Measurements from ENCODE around the gene GPR42.

DNA sequence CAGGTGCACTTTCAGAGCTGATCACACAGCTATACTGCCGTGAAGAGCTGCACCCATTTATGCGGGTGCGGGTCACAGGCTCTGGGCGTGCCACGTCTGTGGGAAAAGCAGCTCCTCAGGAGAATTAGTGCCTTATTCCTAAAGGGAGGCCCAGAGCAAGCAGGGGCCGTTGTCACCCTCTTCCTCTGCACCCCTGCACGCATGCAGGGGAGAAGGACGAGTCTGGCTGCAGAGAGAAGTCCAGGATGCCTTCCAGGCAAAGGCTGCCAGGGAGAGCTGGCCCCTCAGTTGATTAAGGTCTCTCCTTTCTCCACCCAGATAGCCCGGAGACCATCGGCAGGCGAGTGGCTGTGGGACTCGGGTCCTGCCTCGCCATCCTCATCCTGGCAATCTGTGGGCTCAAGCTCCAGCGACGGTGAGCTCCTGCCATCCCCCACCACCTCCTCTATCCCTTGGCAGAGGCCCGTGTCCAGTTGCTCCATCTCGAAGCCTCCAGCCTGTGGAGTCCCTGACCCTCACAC lies 26.3 kb upstream of the GPR42 start:
- TF ChIP-seq POLR2A (IDR thresholded peaks at IDR 0.05), result no peak
- TF ChIP-seq, protein P1, sequence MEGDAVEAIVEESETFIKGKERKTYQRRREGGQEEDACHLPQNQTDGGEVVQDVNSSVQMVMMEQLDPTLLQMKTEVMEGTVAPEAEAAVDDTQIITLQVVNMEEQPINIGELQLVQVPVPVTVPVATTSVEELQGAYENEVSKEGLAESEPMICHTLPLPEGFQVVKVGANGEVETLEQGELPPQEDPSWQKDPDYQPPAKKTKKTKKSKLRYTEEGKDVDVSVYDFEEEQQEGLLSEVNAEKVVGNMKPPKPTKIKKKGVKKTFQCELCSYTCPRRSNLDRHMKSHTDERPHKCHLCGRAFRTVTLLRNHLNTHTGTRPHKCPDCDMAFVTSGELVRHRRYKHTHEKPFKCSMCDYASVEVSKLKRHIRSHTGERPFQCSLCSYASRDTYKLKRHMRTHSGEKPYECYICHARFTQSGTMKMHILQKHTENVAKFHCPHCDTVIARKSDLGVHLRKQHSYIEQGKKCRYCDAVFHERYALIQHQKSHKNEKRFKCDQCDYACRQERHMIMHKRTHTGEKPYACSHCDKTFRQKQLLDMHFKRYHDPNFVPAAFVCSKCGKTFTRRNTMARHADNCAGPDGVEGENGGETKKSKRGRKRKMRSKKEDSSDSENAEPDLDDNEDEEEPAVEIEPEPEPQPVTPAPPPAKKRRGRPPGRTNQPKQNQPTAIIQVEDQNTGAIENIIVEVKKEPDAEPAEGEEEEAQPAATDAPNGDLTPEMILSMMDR (IDR thresholded peaks at IDR 0.05), result no peak

All from ovary (tissue), 3 donors.